ENCODE results near the gene TNFRSF9.

The TNFRSF9 gene

GRCh38 chr1:7916501-7916830 lies 24.2 kb downstream of the TNFRSF9 start:
- DNase-seq (ENCODE audit: low spot score) = no peak

- peak; percentile 43 for DNase-seq (ENCODE audit: low spot score)
These were observed 24.7 kb downstream of the TNFRSF9 start for GRCh38 chr1:7915826-7916500.

- peak; percentile 2 for DNase-seq (ENCODE audit: low spot score)
These were observed 27.7 kb downstream of the TNFRSF9 start for GRCh38 chr1:7912743-7913557.

GRCh38 chr1:7912145-7912544 lies 28.5 kb downstream of the TNFRSF9 start:
- DNase-seq (ENCODE audit: low spot score) = no peak

GRCh38 chr1:7905262-7905661 lies 35.4 kb downstream of the TNFRSF9 start:
- DNase-seq (ENCODE audit: low spot score) = no peak

- DNase-seq (ENCODE audit: low spot score) = peak; percentile 70
These were observed 38.1 kb downstream of the TNFRSF9 start for GRCh38 chr1:7902478-7903085.

- DNase-seq (ENCODE audit: low spot score) = no peak
These were observed 40.9 kb downstream of the TNFRSF9 start for GRCh38 chr1:7899741-7900140.

- DNase-seq (ENCODE audit: low spot score) = peak; percentile 4
These were observed 41.7 kb downstream of the TNFRSF9 start for GRCh38 chr1:7898962-7899361.

- DNase-seq (ENCODE audit: low spot score) = no peak
These were observed 43.6 kb downstream of the TNFRSF9 start for GRCh38 chr1:7896994-7897393.

- DNase-seq (ENCODE audit: low spot score) = no peak
These were observed 47.0 kb downstream of the TNFRSF9 start for GRCh38 chr1:7893529-7894180.

- DNase-seq (ENCODE audit: low spot score) = no peak
These were observed 48.8 kb downstream of the TNFRSF9 start for GRCh38 chr1:7891804-7892203.

GRCh38 chr1:7890853-7891252 lies 49.8 kb downstream of the TNFRSF9 start:
- DNase-seq (ENCODE audit: low spot score) = no peak

GRCh38 chr1:7888248-7889081 lies 52.2 kb downstream of the TNFRSF9 start:
- DNase-seq (ENCODE audit: low spot score) = no peak

GRCh38 chr1:7886405-7886745 lies 54.3 kb downstream of the TNFRSF9 start:
- DNase-seq (ENCODE audit: low spot score) = no peak

GRCh38 chr1:7885513-7886404 lies 54.9 kb downstream of the TNFRSF9 start:
- no peak for DNase-seq (ENCODE audit: low spot score)

- DNase-seq (ENCODE audit: low spot score) = no peak
These were observed 55.9 kb downstream of the TNFRSF9 start for GRCh38 chr1:7884757-7885156.

GRCh38 chr1:7879228-7879627 lies 61.4 kb downstream of the TNFRSF9 start:
- no peak for DNase-seq (ENCODE audit: low spot score)

- DNase-seq (ENCODE audit: low spot score) = no peak
These were observed 62.6 kb downstream of the TNFRSF9 start for GRCh38 chr1:7878027-7878426.

- no peak for DNase-seq (ENCODE audit: low spot score)
These were observed 66.5 kb downstream of the TNFRSF9 start for GRCh38 chr1:7873801-7874795.

GRCh38 chr1:7871136-7871535 lies 69.5 kb downstream of the TNFRSF9 start:
- DNase-seq (ENCODE audit: low spot score) = no peak

Data from CD4-positive, alpha-beta T cell treated with Interleukin-2 at 100 ng/mL for 4 hours (primary cell).